Panc1 (cell line): ENCODE results near the gene GPRASP3. TPM values are rescaled to one million over a fixed set of nuclear protein-coding genes. Genes with fewer than 3 reads are reported as not detected.

Experiments used
- ATAC-seq: fragments of 200-7000 bp; cut with Tn5 transposase; 2 replicates; pipeline ENCODE4 v1.9.1; 2020; ENCODE audit warnings: mild to moderate bottlenecking, moderate library complexity
- BruUV-seq: library from RNA; stranded (reverse); fragments of 400-500 nt; replicated peaks from 2 replicates; lab custom pipeline; 2021; lab: Mats Ljungman, UMichigan
- CTCF ChIA-PET: fragments of 300-600 bp; sonication (Branson Sonifier 250); formaldehyde crosslinking; loops from one replicate; lab custom pipeline; 2022; ENCODE audit warnings: antibody characterized with exemption; lab: Charles Lee
- POLR2A ChIA-PET: fragments of 300-600 bp; sonication (Branson Sonifier 250); formaldehyde crosslinking; loops from one replicate; lab custom pipeline; 2022; ENCODE audit warnings: antibody characterized with exemption; lab: Charles Lee
- DNase-seq: peaks from one replicate; pipeline ENCODE4 v3.0.0-alpha.2; 2010; ENCODE audit warnings: low read depth, low spot score
- H3K27ac ChIP-seq: 2 replicates; pipeline ENCODE4 v1.5.1; 2011; ENCODE audit warnings: mild to moderate bottlenecking, low read length, inconsistent platforms
- H3K27me3 ChIP-seq: fragments of 200-500 bp; sonication (Bioruptor generic); 2 replicates; pipeline ENCODE4 v1.6.0; 2014; ENCODE audit warnings: low read length, inconsistent platforms; ENCODE audit not compliant: control insufficient read depth, insufficient read depth
- H3K36me3 ChIP-seq: fragments of 200-500 bp; sonication (Bioruptor generic); 2 replicates; pipeline ENCODE4 v1.5.1; 2014; ENCODE audit warnings: inconsistent platforms, mild to moderate bottlenecking, low read length, moderate library complexity; ENCODE audit not compliant: control insufficient read depth, insufficient read depth
- H3K4me1 ChIP-seq: 2 replicates; pipeline ENCODE4 v1.5.1; 2011; ENCODE audit warnings: inconsistent platforms, mild to moderate bottlenecking, low read length, moderate library complexity; ENCODE audit not compliant: control insufficient read depth, insufficient read depth
- H3K4me3 ChIP-seq, 2 experiments: 2 replicates each; pipeline ENCODE4 v1.5.1; 2011 to 2012; ENCODE audit warnings: low read depth in 2 of 2, low read length in 2 of 2, mild to moderate bottlenecking in 2 of 2, inconsistent platforms in 1 of 2, moderate library complexity in 1 of 2
- H3K9me3 ChIP-seq: fragments of 200-500 bp; sonication (Bioruptor generic); 2 replicates; pipeline ENCODE4 v1.5.1; 2014; ENCODE audit warnings: low read depth, mild to moderate bottlenecking, inconsistent platforms, low read length, moderate library complexity; ENCODE audit not compliant: control insufficient read depth, insufficient read depth
- POLR2AphosphoS5 ChIP-seq: IDR thresholded peaks from 2 replicates; pipeline ENCODE4 v1.6.1; 2012; ENCODE audit warnings: mild to moderate bottlenecking, low read depth, low read length, moderate library complexity
- SIN3A ChIP-seq: IDR thresholded peaks from 2 replicates; pipeline ENCODE4 v1.6.1; 2012; ENCODE audit warnings: low read depth, mild to moderate bottlenecking, low read length, moderate library complexity, borderline replicate concordance; ENCODE audit not compliant: insufficient read depth
- TCF7L2 ChIP-seq: IDR thresholded peaks from 2 replicates; pipeline ENCODE4 v1.6.1; 2011; ENCODE audit warnings: mild to moderate bottlenecking, low read depth, low read length, inconsistent platforms
- in situ Hi-C: cut with HindIII; loops from 2 replicates; pipeline ENCODE4 v1.10.0; 2016; ENCODE audit warnings: low sequenced_read_pairs, low pct_unique_long_range_greater_than_20kb
- intact Hi-C: fragments of 100-400 bp; cut with micrococcal nuclease; formaldehyde crosslinking; loops from one replicate; pipeline ENCODE4 v1.10.0; 2022; ENCODE audit not compliant: unreplicated experiment
- total RNA-seq: library from RNA; stranded (reverse); gene quantifications from one replicate; pipeline ENCODE4 v1.2.1, GENCODE V29; 2021; ENCODE audit not compliant: unreplicated experiment
- TF ChIP-seq, protein P1 (sequence below): fragments of 450-650 bp; IDR thresholded peaks from 2 replicates; pipeline ENCODE4 v1.5.1; 2017; ENCODE audit warnings: mild to moderate bottlenecking
- TF ChIP-seq, protein P2 (sequence below), 2 experiments: IDR thresholded peaks; 2 replicates each; pipeline ENCODE4 v1.6.1; 2011 to 2012; ENCODE audit warnings: low read depth in 2 of 2, control low read depth in 1 of 2, low read length in 1 of 2, mild to moderate bottlenecking in 1 of 2, moderate library complexity in 1 of 2; ENCODE audit not compliant: insufficient read depth in 1 of 2

The GPRASP3 gene
- total RNA-seq, 1 experiment from 2014 or later, result 5.6 TPM

DNA sequence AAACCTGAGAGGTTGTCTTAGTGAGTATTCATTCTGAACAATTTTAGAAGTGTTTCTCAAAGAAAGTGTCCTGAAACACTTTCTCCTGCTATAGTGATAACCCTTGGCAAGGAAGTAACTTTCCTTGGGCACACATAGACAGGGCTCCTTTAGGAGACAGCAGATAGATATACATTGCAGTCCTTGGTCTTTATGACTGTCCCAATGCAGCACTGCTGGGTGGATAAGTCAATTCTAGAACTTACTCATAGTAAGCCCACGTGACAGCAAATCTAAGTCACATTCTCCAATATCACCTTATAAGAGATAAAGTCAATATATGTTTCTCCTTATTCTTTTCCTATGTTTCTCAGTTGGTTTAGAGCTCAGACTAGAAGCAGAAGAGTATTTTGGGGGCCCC, 46.7 kb downstream of the GPRASP3 start:
- Histone ChIP-seq H3K9me3 (no peaks in the 10 kb centered on the region), H3K4me1 (no peaks in the 10 kb centered on the region; the same call in 1 of the 2 replicates), H3K4me3 (no peak overlapping the region), H3K27me3 (no peaks in the 10 kb centered on the region), H3K27ac (no peak overlapping the region), H3K36me3 (no peaks in the 10 kb centered on the region)
- intact Hi-C loops, result no loop called here
- BruUV-seq, result no TSS peak
- DNase-seq (no peak), ATAC-seq (no peak)
- ChIA-PET CTCF (no interaction called here), POLR2A (interaction anchor here (0.6 kb wide), 1 partner anchor 56 kb away, joined by 3 read pairs; no protein-coding TSS in a partner anchor)
- in situ Hi-C loops, result no loop called here
- TF ChIP-seq, protein P1, sequence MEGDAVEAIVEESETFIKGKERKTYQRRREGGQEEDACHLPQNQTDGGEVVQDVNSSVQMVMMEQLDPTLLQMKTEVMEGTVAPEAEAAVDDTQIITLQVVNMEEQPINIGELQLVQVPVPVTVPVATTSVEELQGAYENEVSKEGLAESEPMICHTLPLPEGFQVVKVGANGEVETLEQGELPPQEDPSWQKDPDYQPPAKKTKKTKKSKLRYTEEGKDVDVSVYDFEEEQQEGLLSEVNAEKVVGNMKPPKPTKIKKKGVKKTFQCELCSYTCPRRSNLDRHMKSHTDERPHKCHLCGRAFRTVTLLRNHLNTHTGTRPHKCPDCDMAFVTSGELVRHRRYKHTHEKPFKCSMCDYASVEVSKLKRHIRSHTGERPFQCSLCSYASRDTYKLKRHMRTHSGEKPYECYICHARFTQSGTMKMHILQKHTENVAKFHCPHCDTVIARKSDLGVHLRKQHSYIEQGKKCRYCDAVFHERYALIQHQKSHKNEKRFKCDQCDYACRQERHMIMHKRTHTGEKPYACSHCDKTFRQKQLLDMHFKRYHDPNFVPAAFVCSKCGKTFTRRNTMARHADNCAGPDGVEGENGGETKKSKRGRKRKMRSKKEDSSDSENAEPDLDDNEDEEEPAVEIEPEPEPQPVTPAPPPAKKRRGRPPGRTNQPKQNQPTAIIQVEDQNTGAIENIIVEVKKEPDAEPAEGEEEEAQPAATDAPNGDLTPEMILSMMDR, result no peak
- no peak for TF ChIP-seq TCF7L2
- no peak for TF ChIP-seq POLR2AphosphoS5
- no peak for TF ChIP-seq SIN3A
- TF ChIP-seq, protein P2, sequence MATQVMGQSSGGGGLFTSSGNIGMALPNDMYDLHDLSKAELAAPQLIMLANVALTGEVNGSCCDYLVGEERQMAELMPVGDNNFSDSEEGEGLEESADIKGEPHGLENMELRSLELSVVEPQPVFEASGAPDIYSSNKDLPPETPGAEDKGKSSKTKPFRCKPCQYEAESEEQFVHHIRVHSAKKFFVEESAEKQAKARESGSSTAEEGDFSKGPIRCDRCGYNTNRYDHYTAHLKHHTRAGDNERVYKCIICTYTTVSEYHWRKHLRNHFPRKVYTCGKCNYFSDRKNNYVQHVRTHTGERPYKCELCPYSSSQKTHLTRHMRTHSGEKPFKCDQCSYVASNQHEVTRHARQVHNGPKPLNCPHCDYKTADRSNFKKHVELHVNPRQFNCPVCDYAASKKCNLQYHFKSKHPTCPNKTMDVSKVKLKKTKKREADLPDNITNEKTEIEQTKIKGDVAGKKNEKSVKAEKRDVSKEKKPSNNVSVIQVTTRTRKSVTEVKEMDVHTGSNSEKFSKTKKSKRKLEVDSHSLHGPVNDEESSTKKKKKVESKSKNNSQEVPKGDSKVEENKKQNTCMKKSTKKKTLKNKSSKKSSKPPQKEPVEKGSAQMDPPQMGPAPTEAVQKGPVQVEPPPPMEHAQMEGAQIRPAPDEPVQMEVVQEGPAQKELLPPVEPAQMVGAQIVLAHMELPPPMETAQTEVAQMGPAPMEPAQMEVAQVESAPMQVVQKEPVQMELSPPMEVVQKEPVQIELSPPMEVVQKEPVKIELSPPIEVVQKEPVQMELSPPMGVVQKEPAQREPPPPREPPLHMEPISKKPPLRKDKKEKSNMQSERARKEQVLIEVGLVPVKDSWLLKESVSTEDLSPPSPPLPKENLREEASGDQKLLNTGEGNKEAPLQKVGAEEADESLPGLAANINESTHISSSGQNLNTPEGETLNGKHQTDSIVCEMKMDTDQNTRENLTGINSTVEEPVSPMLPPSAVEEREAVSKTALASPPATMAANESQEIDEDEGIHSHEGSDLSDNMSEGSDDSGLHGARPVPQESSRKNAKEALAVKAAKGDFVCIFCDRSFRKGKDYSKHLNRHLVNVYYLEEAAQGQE (IDR thresholded peaks at IDR 0.05; ENCODE audit: insufficient read depth in 1 of 2, low read depth in 2 of 2, low read length in 1 of 2), result no peak

DNA sequence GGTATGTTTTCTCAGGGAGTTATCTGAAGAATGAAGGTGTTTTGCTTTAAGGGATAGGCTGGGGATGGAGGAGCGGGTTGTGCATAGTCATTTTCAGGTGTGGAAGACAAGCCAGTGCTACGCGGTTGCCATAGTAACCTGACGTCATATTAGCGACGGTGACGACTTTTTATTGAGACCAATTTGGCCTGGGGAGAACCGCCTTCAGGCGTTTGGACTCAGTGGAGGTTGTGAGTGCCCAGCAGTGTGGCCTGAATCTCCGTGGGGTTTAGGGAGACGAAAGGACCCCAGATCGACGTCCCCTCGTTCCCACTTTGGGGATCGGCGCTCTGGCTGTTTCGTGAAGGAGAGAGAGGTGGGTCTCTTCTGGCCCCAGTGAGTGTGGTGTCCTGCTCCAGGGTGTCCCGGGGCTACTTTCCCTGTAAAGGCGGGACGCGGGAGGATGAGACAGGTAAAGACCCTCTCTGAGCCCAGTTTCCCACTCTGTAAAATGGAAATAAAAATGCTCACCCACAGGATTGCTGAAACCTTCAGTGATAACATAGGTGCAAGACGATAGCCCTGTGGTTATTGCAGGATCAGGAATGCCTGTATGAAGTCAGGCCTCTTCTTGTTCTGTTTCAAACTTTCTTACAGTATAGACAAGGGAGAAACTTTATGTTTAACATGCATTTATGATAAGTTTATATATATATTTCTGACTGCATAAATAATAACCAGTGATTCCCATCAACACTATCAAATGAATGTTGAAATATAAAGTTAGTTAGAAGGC, 48.6 kb downstream of the GPRASP3 start:
- ATAC-seq (peak; percentile 98), DNase-seq (peak; percentile 91)
- Histone ChIP-seq H3K36me3 (no peaks in the 10 kb centered on the region), H3K9me3 (no peaks in the 10 kb centered on the region), H3K4me1 (no peaks in the 10 kb centered on the region; the same call in 1 of the 2 replicates), H3K4me3 (peak overlapping the region; percentile 84 to 94), H3K27me3 (no peaks in the 10 kb centered on the region), H3K27ac (peak overlapping the region; percentile 88)
- in situ Hi-C loops, result no loop called here
- ChIA-PET POLR2A (no interaction called here), CTCF (interaction anchor here (0.6 to 0.7 kb wide), 2 partner anchors 48 to 100 kb away, joined by 3 to 4 read pairs; no protein-coding TSS in a partner anchor)
- BruUV-seq, result no TSS peak
- peak; percentile 85 for TF ChIP-seq POLR2AphosphoS5
- TF ChIP-seq, protein P2 (IDR thresholded peaks at IDR 0.05; ENCODE audit: insufficient read depth in 1 of 2, low read depth in 2 of 2, low read length in 1 of 2), result no peak
- TF ChIP-seq, protein P1, result no peak
- TF ChIP-seq SIN3A, result peak; percentile 90
- no peak for TF ChIP-seq TCF7L2
- intact Hi-C loops, result no loop called here
